Choroid plexus epithelial cell (primary cell): Measurements from ENCODE around the gene ECSCR.

Experiments used
- DNase-seq: peaks from one replicate; pipeline ENCODE4 v3.0.0-alpha.2; 2010; ENCODE audit warnings: low read depth
- H3K4me3 ChIP-seq: 2 replicates; pipeline ENCODE4 v1.5.1; 2011; ENCODE audit warnings: low read depth, mild to moderate bottlenecking, control low read depth, low read length, moderate library complexity
- TF ChIP-seq, protein P1 (sequence below): conservative IDR thresholded peaks from 2 replicates; pipeline ENCODE4 v1.5.1; 2011; ENCODE audit warnings: low read depth, mild to moderate bottlenecking, control low read depth, inconsistent platforms, low read length, moderate library complexity

ECSCR gene

DNA sequence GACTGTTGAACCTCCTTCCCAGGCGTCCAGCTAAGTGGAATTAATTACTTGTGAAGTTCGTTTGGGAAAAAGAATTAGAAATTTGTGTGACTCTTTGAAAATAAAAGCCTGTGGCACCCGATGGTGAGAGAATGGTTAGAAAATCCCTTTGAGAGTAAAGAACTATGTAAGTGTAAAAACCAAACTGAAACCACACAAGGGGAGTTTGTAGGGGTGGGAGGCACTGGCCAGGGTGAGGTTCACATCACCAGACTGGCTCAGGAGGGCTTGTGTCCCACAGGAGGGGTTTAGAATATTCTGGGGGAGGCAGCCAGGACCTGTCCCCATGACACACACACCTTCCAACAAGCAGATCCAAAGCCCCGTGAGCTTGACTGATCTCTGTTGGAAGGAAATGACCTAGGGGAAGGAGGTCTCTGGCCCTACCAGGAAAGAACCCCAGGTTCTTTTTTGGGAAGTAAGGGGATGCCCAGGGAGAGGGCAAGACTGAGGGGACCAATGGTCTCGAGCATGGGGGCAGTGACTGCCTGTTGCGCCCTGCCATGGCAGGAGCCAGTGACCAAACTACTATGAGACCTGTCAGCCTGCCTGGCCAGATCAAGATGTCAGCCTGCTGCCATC lies 62.9 kb downstream of the ECSCR start:
- TF ChIP-seq, protein P1, sequence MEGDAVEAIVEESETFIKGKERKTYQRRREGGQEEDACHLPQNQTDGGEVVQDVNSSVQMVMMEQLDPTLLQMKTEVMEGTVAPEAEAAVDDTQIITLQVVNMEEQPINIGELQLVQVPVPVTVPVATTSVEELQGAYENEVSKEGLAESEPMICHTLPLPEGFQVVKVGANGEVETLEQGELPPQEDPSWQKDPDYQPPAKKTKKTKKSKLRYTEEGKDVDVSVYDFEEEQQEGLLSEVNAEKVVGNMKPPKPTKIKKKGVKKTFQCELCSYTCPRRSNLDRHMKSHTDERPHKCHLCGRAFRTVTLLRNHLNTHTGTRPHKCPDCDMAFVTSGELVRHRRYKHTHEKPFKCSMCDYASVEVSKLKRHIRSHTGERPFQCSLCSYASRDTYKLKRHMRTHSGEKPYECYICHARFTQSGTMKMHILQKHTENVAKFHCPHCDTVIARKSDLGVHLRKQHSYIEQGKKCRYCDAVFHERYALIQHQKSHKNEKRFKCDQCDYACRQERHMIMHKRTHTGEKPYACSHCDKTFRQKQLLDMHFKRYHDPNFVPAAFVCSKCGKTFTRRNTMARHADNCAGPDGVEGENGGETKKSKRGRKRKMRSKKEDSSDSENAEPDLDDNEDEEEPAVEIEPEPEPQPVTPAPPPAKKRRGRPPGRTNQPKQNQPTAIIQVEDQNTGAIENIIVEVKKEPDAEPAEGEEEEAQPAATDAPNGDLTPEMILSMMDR = no peak
- DNase-seq = no peak
- H3K4me3 ChIP-seq = no peak overlapping the region
